ENCODE results near the gene HOXD13.

HOXD13 gene

GRCh38 chr2:176082824-176083751 lies 9.4 kb upstream of the HOXD13 start:
- Histone ChIP-seq H3K36me3 (ENCODE audit: control insufficient read depth, insufficient read depth, low read length) (no peaks in the 10 kb centered on the region), H3K4me3 (ENCODE audit: low read depth, low read length) (peak overlapping the region; percentile 18), H3K9ac (ENCODE audit: low read depth, low read length) (no peak overlapping the region), H3K27me3 (ENCODE audit: control insufficient read depth, insufficient read depth, low read length) (peaks cover 95% of the 10 kb centered on the region), H3K9me3 (ENCODE audit: control insufficient read depth, insufficient read depth, low read length) (no peaks in the 10 kb centered on the region), H3K4me1 (ENCODE audit: control insufficient read depth, insufficient read depth, low read length) (peaks cover 3% of the 10 kb centered on the region)

- peaks cover 3% of the 10 kb centered on the region for H3K4me1 ChIP-seq (ENCODE audit: control insufficient read depth, insufficient read depth, low read length)
- H3K27me3 ChIP-seq (ENCODE audit: control insufficient read depth, insufficient read depth, low read length), result peaks cover 95% of the 10 kb centered on the region
- H3K9me3 ChIP-seq (ENCODE audit: control insufficient read depth, insufficient read depth, low read length), result no peaks in the 10 kb centered on the region
- no peak within 1 kb of the TSS for H3K9ac ChIP-seq (ENCODE audit: low read depth, low read length)
- no peaks in the 10 kb centered on the region for H3K36me3 ChIP-seq (ENCODE audit: control insufficient read depth, insufficient read depth, low read length)
- H3K4me3 ChIP-seq (ENCODE audit: low read depth, low read length), result peak within 1 kb of the TSS; percentile 13
Measured at GRCh38 chr2:176083796-176084261, 8.7 kb upstream of the HOXD13 start, which contains the start of gene EVX2. EVX2 (minus strand) TSS chr2:176083962; CDS start chr2:176083776, 186 bp downstream.

- Histone ChIP-seq H3K4me3 (ENCODE audit: low read depth, low read length) (peak overlapping the region; percentile 35), H3K9me3 (ENCODE audit: control insufficient read depth, insufficient read depth, low read length) (no peaks in the 10 kb centered on the region), H3K9ac (ENCODE audit: low read depth, low read length) (no peak overlapping the region), H3K27me3 (ENCODE audit: control insufficient read depth, insufficient read depth, low read length) (peaks cover 95% of the 10 kb centered on the region), H3K36me3 (ENCODE audit: control insufficient read depth, insufficient read depth, low read length) (no peaks in the 10 kb centered on the region), H3K4me1 (ENCODE audit: control insufficient read depth, insufficient read depth, low read length) (no peaks in the 10 kb centered on the region)
Measured at GRCh38 chr2:176084611-176085119, 7.9 kb upstream of the HOXD13 start.

- Histone ChIP-seq H3K4me1 (ENCODE audit: control insufficient read depth, insufficient read depth, low read length) (no peaks in the 10 kb centered on the region), H3K36me3 (ENCODE audit: control insufficient read depth, insufficient read depth, low read length) (no peaks in the 10 kb centered on the region), H3K9ac (ENCODE audit: low read depth, low read length) (no peak overlapping the region), H3K9me3 (ENCODE audit: control insufficient read depth, insufficient read depth, low read length) (no peaks in the 10 kb centered on the region), H3K27me3 (ENCODE audit: control insufficient read depth, insufficient read depth, low read length) (peaks cover 100% of the 10 kb centered on the region), H3K4me3 (ENCODE audit: low read depth, low read length) (peak overlapping the region; percentile 35)
Measured at GRCh38 chr2:176085120-176085788, 7.3 kb upstream of the HOXD13 start.

GRCh38 chr2:176085861-176086771 lies 6.4 kb upstream of the HOXD13 start:
- Histone ChIP-seq H3K27me3 (ENCODE audit: control insufficient read depth, insufficient read depth, low read length) (peaks cover 100% of the 10 kb centered on the region), H3K4me1 (ENCODE audit: control insufficient read depth, insufficient read depth, low read length) (no peaks in the 10 kb centered on the region), H3K9me3 (ENCODE audit: control insufficient read depth, insufficient read depth, low read length) (no peaks in the 10 kb centered on the region), H3K9ac (ENCODE audit: low read depth, low read length) (no peak overlapping the region), H3K4me3 (ENCODE audit: low read depth, low read length) (peak overlapping the region; percentile 35), H3K36me3 (ENCODE audit: control insufficient read depth, insufficient read depth, low read length) (no peaks in the 10 kb centered on the region)

DNA sequence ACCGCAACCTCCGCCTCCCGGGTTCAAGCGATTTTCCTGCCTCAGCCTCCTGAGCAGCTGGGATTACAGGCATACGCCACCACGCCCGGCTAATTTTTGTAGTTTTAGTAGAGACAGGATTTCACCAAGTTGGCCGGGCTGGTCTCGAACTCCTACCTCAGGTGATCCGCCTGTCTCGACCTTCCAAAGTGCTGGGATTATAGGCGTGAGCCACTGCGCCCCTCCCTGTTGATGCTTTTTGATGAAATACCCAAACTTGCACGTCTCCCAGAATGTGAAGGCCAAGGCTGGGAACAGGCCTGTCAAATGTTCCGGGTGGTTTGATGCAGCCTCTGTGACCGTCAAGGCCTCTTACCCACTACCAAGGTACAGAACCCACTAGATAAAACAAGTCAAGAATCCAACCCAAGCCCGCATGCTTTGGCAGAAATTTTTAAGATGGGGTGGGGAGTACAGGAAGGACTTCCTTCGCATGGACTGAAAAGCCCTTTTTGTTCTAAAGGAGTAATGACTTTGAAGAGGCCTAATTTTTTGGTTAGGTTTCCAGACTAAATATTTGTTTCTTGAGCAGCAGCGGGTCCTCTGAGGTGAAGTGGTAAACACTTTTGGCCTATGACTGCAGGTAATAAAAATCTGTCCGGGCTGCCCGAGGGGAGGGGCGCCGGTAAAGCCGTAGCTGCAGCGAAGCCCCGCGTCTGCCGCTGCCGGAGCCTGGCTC lies 5.0 kb upstream of the HOXD13 start:
- Histone ChIP-seq H3K36me3 (ENCODE audit: control insufficient read depth, insufficient read depth, low read length) (no peaks in the 10 kb centered on the region), H3K27me3 (ENCODE audit: control insufficient read depth, insufficient read depth, low read length) (peaks cover 98% of the 10 kb centered on the region), H3K4me3 (ENCODE audit: low read depth, low read length) (peak overlapping the region; percentile 49), H3K4me1 (ENCODE audit: control insufficient read depth, insufficient read depth, low read length) (no peaks in the 10 kb centered on the region), H3K9me3 (ENCODE audit: control insufficient read depth, insufficient read depth, low read length) (no peaks in the 10 kb centered on the region), H3K9ac (ENCODE audit: low read depth, low read length) (no peak overlapping the region)

DNA sequence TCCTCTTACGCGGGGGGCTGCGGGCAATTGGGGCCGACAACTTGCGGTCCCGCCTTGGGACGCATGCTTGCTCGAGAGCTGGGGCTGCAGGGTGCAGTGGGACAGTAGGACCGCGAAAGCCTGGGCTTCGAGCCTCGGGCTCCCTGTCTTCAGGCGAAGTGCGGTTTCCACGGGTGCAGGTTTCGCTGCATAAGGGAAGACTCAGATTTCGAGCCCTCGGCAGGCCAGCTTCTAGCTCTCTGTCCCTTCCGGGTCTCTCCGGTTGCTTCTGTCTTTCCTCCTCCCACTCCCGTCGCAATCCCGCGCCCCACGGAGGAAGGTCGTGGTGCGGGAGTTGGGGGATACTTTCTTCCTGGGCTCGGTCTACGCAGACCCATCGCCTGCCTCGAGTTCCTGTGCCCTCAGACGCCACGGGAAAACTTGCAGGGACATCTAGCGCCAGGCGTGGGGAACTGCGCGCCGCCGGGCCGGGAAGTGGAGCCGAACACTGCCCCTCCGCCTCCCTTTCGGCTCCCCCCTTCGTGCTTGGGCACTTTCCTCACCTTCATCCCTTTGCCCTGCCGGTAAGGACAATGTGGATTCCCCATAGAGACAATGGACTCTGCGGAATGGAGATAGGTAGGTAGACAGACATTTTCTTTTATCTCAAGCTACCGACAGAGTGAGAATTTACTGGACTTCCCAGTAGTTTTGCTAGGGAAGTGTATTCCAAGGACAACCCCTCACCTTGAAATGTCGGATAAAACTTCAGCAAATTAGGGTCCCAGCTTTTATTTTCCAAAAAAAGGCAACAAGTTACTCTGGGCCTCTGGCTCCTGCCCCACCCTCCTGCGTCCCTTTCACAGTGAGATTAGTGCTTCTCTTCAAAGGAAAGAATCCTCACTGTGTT lies 4.2 kb upstream of the HOXD13 start:
- Histone ChIP-seq H3K4me3 (ENCODE audit: low read depth, low read length) (peak overlapping the region; percentile 49), H3K27me3 (ENCODE audit: control insufficient read depth, insufficient read depth, low read length) (peaks cover 95% of the 10 kb centered on the region), H3K36me3 (ENCODE audit: control insufficient read depth, insufficient read depth, low read length) (no peaks in the 10 kb centered on the region), H3K9me3 (ENCODE audit: control insufficient read depth, insufficient read depth, low read length) (no peaks in the 10 kb centered on the region), H3K9ac (ENCODE audit: low read depth, low read length) (no peak overlapping the region), H3K4me1 (ENCODE audit: control insufficient read depth, insufficient read depth, low read length) (no peaks in the 10 kb centered on the region)

GRCh38 chr2:176088937-176089842 lies 3.3 kb upstream of the HOXD13 start:
- Histone ChIP-seq H3K9me3 (ENCODE audit: control insufficient read depth, insufficient read depth, low read length) (no peaks in the 10 kb centered on the region), H3K36me3 (ENCODE audit: control insufficient read depth, insufficient read depth, low read length) (no peaks in the 10 kb centered on the region), H3K9ac (ENCODE audit: low read depth, low read length) (no peak overlapping the region), H3K4me1 (ENCODE audit: control insufficient read depth, insufficient read depth, low read length) (no peaks in the 10 kb centered on the region), H3K27me3 (ENCODE audit: control insufficient read depth, insufficient read depth, low read length) (peaks cover 95% of the 10 kb centered on the region), H3K4me3 (ENCODE audit: low read depth, low read length) (peak overlapping the region; percentile 3)

DNA sequence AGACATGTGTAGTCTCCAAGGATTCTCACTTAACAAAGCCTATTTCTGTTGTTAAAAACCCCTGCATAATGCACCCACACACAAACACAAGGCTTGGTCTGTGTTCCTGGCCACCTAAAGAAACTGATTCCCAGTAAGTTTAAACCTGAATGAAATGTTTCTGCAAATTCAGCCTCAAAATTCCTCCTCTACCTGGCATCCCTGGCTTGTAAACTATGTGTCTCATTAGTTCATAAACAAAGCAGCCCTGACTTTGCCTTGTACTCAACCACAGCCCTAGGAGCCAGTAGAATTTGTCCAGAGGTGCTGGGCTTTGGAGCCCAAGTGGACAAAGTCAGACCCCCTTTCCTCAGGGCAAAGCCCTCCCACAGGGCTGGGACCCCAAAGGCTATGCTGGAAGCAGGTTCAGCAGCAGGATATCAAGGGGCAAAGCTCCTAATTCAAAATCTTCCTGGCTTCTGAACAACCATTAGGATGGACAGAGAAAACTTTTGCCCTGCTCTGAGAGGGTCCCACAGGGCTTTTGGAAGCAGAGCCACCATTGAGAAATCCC lies 2.6 kb upstream of the HOXD13 start:
- H3K4me1 ChIP-seq (ENCODE audit: control insufficient read depth, insufficient read depth, low read length), result no peaks in the 10 kb centered on the region
- H3K9ac ChIP-seq (ENCODE audit: low read depth, low read length), result no peak overlapping the region
- H3K27me3 ChIP-seq (ENCODE audit: control insufficient read depth, insufficient read depth, low read length), result peaks cover 95% of the 10 kb centered on the region
- no peaks in the 10 kb centered on the region for H3K36me3 ChIP-seq (ENCODE audit: control insufficient read depth, insufficient read depth, low read length)
- H3K9me3 ChIP-seq (ENCODE audit: control insufficient read depth, insufficient read depth, low read length), result no peaks in the 10 kb centered on the region
- no peak overlapping the region for H3K4me3 ChIP-seq (ENCODE audit: low read depth, low read length)

Measured in iPS-15b (cell line).